HG02678 (cell line): ENCODE results near the gene MLNR.

ENCODE experiments used
- ATAC-seq: cut with Tn5 transposase; IDR thresholded peaks from one replicate; pipeline ENCODE4 v1.9.1; 2021; ENCODE audit warnings: mild to moderate bottlenecking, moderate library complexity; ENCODE audit not compliant: unreplicated experiment

Gene MLNR

DNA sequence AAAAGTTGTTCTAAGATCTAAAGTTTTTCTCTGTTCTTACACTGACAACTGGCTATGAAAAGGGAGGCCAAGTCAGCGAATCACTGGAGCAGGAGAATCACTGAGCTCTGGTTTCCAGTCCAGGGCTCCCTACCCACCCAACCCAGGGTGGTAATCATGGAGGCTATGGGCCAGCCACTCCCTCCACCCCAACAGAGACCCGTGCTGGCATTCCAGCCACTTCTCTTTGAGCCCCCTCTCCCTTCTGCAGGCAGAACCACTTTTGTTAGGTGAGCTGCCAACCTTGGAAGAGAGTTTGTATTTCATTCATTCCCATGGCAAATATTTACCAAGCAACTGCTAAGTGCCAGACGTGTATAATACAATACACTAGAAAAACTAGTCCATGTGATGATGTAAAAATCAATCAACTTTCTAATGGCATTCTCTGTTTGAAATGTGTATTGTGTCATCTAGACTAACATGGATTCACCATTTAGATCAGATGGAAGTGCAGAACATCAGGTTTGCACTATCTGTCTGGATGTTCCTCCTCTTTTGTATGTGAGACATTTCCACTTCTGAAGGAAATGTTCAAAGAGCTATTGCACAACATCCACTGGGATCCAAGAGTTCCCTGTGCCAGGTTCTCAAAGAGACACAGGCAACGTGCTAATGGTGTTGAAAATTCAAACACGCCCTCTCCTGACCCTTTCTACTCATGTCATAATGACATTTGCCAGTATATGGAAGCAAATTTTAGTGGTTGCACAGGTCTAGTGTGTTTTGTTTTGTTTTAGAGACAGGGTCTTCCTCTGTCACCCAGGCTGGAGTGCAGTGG is 5.3 kb downstream of the MLNR start:
- ATAC-seq: no peak

DNA sequence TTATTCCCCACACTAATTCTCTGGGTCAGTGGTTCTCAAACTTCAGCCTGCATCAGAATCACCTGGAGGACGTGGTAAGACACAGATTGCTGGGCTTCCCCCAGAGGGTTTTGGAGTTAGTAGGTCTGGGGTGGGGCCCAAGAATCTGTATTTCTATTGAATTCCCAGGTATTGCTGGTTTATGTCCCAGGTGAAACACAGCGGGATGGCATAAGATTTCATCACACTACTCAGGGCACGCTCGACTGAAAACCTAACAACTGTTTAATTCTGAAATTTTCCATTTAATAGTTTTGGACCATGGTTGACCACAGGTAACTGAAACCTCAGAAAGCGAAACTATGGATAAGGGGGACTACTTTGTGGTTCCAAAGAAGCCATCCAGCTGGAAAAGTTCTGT is 6.5 kb downstream of the MLNR start:
- ATAC-seq: no peak

DNA sequence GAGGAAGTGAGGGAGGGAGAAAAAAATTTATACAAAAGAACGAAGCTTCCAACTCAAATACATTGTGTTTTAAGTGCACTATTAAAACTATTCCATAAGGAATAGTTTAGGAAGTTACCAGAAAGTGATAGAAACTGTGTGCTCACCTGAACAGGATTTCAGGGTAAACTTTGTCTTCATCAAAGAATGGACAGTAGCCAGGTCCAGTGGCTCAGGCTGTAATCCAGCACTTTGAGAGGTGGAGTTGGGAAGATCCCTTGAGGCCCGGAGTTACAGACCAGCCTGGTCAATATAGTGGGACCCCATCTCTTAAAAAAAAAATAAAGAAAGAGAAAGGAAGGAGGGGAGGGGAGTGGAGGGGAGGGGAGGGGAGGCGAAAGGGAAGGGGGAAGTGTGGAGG is 14.6 kb downstream of the MLNR start:
- no peak for ATAC-seq

DNA sequence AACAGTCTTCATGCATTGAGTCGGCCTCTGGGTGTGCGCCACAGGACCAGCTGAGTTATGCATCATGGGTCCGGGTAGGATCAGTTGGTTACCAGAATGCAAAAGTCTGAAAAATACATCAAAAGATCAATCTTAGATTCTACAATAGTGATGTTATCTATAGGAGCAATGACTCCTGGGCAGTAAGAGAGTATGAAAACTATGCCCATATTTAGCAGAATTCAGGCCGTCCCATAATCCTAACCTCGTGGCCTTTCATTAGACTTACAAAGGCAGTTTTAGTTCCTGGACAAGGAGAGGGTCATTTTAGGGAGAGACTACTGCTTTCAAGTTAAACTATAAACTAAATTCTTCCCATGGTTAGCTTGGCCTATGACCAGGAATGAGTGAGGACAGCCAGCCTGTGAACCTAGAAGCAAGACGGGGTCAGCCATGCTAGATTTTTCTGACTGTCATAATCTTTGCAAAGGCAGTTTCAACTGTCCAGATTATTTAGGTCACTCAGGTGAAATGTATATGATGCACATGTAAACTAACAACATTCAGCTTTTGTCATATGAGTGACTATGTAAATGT is 15.8 kb downstream of the MLNR start:
- no peak for ATAC-seq

DNA sequence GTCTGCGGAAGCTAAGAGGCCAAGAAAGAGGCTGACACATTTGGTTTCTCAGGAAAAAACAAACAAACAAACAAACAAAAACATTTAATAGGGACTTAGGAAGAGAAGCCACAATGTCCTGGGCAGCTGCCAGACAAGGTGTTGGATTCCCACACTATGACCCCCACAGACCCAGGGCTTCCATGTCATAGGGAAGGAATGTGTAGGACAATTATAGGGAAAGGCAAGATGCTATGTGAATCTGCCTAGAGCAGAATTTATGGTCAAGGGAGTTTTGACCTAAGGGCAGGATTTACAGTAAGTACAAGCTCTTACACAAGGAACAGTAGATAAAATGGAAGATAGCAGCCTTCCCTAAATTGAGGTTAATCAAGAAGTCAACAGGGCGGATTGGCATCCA is 18.5 kb downstream of the MLNR start:
- no peak for ATAC-seq

DNA sequence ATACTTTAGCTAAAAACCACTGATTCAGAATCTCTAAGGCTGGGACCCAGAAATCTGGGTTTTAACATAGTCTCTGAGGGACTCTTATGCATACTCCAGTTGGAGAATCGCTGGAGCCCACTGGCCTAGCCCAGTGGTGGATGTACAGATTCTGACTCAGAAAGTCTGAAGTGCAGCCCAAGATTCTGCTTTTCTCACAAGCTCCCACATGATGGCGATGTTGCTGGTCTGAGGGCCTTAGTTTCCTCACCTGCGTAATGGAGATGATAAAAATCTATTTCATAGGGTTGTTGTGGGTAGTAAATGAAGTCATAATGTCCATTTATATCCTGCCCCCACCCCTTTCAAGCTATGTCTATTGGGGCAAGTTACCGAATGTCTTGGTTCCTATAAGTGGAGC is 19.9 kb downstream of the MLNR start:
- no peak for ATAC-seq

DNA sequence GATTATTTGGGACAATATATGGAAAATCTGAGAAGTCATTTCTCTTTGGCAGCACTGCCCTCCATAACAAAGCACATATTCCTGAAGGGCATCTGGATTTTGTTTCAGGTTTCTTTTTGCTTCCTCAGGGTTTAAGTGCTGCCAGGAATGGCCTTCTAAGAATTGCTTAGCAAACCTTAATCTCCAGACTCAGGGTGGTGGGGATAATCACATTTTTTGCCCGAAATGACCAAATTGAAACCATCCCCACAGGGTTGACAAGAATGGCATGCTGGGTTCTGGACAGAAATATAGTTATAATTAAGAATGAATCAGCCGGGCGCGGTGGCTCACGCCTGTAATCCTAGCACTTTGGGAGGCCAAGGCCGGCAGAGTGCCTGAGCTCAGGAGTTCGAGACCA is 21.2 kb downstream of the MLNR start:
- no peak for ATAC-seq

DNA sequence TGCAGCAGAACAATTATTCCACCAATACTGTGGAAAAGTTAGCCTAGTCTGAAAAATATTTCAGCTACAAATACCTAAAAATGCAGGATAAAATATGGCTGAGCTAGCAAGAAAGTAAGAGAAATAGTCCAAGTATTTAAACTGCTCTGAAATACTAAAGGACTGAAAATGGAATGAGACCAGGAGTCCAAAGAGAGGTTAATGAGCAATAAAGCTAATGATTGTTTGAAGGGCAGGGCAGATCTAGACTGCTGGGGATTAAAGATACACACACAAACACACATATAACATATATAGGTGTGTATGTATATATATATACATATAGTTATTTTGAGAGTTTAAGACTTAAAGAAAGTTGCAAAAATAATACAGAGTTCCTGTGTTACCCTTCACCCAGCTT is 25.0 kb downstream of the MLNR start:
- no peak for ATAC-seq

DNA sequence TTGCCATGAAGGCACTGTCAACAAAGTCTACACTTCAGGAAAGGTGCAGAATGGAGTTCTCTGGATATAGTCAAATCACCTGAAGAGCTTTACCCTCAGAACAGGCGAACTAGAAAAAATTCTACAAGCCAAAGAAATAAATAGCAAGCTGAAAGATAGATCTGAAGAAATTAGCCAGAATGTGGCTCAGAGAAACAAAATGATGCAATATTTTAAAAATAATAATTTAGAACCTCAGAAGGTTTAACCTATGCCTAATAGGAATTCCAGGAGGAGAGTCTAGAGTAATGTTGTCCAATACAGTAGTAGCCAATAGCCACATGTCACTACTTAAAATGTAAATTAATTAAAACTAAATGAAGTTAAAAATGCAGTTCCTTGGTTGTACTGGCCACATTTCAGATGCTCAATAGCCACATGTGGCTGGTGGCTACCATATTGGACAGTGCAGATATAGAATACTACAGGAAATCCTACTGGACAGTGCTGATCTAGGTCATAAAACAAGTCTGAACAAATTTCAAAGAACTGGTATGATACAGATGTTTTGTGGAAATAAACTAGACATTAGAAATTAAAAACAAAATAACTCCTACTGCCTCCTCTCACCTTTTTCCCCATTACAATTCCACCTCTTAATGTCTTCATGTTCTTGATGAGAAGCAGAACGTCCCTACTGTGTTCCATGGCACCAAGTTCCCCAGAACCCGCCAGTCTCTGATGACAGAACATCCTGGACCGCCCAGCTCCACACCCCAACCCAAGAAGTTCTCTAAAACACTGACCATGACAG is 26.9 kb downstream of the MLNR start:
- ATAC-seq: peak; percentile 39

DNA sequence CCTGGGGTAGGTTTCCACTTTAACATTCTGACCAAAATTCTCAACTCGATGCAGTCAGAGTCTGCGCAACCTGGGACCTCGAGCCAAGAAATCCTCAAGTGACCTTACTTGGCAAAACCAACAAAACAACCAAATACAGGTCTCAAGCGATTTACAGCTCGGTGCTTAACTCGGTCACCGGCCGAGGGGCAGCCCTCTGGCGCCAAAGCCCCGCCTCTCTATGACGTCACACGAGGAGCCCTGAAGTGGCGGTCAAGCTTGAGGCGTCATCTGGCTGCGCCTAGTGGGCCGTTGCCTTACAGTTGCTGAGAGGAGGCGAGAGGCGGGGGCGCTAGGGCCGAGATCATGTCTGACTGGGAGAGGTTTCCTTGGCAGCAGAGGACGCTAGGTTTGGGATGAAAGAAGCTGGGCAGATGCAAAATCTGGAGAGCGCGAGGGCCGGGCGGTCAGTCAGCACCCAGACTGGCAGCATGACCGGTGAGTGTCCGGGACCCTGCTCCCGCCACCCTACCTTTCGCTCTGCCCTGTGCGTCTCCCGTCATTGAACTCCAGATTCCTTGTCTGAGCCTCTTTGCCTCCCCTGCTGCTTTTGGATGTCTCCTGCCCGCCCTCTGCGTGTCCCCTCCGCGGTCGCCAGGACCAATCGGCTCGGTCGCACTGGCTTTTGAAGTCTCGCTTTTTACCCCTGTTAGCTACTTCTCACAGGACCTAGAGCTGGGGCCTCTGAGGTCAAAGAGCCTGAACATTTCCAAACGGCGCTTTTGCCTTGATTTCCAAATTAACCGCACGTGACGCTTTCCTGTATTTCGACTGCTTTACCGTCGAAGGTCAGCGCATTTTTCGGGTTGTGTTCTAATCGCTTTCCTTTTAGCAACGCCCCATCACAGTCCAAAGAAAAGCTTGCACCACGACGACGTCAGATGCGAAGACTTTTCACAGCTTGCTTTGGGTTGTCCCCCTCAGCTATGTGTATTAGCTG is 27.8 kb downstream of the MLNR start, which contains the start of gene CDADC1:
Gene CDADC1 (plus strand): TSS at position 283 of the 979 bp plus-strand sequence. CDS start 113 bp downstream, at position 396.
- peak; percentile 96 for ATAC-seq

DNA sequence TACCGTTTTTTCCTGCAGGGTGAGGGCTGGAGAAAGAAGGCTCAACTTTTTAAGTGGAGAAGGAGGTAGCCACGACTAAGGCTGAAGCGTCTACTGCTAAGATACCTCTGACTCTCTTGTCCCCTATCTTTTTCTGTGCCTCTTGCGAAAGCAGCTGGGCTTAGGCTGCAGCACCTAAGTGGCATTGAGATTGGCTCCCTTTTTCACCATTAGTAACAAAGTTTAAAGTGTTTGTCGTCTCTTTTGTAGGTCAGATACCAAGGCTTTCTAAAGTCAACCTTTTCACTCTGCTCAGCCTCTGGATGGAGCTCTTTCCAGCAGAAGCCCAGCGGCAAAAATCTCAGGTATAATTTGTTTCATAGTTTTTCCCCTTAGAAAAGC is 28.5 kb downstream of the MLNR start:
- no peak for ATAC-seq

DNA sequence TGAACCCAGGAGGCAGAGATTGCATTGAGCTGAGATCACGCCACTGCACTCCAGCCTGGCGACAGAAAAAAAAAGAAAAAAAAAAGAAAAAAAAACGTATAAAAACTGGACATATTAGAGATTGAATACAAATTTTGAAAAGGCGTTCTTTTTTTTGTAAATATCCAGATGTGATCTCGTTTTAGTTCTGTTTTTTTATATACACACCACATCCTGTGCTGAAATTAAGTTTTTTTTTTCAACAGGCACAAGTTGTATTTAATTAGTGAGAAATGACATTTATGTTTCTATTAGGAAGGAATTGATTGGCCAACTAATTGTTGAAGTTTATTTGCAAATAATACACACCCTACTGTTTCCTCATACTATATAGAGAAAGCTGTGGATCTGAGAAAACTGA is 31.2 kb downstream of the MLNR start:
- no peak for ATAC-seq

DNA sequence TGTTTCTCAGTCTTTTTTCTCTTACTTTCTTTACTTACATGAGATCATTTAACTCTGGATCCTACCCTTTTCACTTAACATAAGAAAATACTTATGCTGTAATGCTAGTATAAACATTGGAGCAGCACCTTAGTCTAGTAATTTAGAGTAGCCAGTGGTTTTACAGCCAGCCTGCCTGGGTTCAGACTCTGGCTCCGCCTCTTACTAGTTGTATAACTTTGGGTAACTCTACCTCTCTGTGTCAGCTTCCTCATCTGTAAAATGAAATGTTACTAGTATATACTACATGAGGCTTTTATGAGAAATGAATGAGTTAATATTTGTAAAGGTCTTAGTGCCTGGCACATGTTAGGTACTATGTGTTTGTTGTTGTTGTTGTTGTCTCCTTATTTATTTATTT is 33.2 kb downstream of the MLNR start:
- ATAC-seq: no peak

DNA sequence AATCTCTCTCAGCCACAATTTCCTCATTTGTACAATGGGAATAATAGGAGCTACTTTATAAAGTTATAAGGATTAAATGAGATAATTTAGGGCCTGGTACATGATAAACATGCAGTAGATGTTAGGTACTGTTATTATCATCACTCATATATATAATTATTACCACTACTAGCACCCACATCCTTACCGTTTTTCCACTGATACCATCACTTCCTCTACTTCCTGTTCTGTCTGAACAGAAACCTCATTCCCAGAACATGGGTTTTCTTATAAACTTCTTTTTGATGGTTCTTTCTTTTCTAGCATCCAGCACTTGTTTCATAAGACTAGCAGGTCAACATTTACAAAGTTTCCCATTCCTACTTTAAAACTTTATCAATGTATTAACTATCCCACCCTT is 33.9 kb downstream of the MLNR start:
- no peak for ATAC-seq

DNA sequence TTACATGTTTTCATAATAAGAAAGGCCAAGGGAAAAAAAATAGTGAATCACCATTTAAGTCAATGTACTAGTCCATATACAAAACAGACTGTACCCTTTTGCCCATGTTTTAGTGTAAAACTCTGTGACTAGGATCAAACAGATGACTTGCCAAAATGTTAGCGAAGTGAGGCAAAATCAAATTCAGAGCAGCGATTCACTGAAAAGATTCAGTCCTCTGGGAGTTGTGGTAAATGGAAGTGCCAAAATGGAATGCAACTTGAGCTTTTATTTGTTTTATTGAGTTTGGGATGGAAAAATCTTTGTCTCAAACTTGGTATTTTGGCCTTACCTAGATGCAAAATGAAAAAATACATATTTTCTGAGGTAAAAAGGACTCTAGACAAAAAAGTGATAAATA is 36.7 kb downstream of the MLNR start:
- ATAC-seq: no peak

DNA sequence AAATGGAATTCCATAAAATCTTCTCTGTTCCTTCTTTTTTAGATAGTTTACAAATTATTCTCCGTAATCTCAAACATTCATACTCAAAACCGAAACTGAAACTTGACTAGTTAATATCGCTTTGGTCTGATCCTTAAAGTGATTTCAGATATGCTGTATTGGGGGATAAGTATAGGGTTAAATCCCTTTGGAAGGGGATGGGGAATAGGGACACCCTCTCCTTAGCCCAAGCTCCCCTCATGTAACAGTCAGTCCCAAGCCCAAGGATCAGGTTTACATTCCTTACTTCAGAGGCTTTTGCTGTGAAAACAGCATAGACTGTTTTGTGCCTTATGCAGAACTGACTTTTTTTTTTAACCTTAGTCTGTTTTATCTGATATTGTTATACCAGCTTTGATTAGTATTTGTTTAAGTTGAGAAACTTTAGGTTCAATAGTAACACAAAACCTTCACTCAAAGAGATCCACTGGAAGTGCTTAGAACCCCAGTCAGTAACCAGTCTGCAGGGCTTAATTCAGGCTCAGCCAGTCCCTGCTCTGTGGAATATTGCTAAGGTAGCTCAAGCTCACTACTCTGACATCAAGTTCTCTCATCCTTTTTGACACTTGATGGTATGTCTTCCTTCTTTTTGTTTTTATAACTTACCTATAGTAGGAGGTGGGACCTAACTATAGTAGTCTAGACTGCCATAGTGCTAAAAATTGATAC is 38.1 kb downstream of the MLNR start:
- ATAC-seq: no peak

DNA sequence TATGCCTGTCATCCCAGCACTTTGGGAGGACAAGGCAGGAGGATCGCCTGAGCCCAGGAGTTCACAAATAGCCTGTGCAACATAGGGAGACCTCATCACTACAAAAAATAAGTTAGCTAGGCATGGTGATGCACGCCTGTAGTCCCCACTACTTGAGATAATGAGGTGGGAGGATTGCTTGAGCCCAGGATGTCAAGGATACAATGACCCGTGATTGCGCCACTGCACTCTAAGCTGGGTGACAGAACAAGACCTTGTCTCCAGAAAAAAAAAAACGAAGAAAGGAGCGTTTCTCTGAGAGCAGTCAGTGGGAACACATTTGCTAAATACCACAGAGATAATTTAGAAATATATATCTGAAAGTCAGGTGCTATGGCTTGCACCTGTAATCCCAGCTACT is 39.4 kb downstream of the MLNR start:
- no peak for ATAC-seq

DNA sequence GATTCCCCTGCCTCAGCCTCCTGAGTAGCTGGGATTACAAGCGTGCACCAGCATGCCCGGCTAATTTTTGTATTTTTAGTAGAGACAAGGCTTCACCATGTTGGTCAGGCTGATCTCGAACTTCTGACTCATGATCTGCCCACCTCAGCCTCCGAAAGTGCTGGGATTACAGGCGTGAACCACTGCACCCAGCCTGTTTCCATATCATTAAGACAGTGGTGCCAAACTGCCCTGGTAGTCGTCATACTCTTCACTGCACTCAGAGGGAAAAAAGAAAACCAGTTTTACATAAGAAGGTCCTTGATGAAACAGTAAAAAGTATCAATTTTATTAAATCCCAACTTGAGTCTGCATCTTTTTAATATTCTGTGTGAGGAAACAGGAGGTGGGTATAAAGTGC is 42.5 kb downstream of the MLNR start:
- no peak for ATAC-seq

DNA sequence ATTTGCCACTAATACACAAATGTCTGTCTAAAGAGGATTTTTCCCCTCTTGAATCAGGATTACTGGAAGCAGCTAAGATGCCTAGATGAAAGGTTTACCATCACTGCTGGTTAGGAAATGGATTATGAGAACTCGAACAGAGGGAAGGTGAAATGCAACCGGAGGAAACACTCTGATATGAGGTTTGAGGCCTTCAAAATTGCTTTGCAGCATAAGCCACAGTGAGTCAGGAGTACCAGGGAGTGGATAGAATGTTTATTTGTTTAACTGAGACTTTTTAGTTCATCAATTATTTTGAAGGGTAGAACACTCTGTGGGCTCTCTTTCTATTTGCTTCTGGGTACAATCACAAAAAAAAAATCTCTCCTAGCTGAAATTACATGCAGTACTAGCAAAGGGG is 45.7 kb downstream of the MLNR start:
- ATAC-seq: no peak

DNA sequence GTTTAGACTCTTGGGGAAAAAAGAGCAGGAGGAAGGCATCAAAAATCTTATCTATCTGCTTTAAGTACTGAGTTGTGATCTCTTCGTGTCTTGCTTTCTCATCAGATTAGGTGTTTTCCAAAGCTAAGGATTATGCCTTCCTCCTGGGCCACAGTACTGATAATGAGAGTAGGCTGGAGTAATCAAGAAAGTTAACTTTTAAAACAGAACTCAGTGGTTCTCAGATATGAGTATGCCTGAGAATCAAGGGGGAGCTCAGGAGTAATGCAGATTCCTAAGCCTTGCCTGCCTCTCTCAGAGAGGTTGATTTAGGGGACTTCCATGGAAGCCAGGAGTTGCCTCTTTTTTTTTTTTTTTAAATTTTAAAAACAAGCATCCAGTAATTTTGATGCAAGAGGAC is 51.1 kb downstream of the MLNR start:
- no peak for ATAC-seq
